Measurements from ENCODE around the gene CIRBP.

The CIRBP gene

DNA sequence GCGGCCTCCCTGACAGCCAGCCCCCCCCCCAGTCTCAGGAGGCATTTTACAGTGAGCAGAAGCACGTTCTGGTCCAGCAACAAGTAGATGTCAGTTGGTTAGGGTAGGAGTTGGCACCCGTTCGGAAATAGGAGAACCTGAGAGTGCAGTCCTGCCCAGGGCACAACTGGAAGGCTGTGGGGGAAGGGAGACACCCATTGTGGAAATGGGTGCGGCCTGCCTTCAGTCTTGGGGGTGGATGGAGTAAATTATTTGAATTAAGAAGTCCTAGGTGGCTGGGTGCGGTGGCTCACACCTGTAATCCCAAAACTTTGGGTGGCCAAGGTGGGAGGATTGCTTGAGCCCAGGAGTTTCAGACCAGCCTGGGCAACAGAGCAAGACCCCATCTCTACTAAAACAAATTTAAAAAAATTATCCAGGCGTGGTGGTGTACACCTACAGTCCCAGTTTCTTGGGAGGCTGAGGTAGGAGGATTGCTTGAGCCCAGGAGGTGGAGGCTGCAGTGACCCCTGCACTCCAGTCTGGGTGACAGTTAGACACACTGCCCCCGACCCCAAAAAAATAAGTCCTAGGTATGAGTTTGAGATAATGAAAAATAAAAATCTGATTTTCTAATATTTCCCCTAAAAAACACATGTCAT, 1.2 kb downstream of the CIRBP start:
- peak in 1 of 2 donors; percentile 39 for DNase-seq

DNA sequence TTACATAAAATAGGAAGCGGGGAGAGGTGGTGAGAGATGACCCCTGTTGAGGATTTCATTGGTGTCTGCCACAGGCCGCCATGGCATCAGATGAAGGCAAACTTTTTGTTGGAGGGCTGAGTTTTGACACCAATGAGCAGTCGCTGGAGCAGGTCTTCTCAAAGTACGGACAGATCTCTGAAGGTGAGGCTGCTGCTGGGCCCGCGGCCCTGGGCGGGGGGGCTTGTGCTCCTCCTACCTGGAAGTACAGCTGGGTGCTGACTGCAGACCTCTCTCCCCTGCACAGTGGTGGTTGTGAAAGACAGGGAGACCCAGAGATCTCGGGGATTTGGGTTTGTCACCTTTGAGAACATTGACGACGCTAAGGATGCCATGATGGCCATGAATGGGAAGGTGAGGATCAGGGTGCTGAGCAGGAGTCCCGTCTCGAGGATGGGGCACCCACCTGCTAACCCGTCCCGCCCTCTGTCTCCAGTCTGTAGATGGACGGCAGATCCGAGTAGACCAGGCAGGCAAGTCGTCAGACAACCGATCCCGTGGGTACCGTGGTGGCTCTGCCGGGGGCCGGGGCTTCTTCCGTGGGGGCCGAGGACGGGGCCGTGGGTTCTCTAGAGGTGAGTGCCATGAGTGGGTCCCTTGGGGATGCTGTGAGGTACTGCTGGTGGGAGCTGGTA, 1.9 kb downstream of the CIRBP start:
- DNase-seq = peak in 1 of 2 donors; percentile 7

DNA sequence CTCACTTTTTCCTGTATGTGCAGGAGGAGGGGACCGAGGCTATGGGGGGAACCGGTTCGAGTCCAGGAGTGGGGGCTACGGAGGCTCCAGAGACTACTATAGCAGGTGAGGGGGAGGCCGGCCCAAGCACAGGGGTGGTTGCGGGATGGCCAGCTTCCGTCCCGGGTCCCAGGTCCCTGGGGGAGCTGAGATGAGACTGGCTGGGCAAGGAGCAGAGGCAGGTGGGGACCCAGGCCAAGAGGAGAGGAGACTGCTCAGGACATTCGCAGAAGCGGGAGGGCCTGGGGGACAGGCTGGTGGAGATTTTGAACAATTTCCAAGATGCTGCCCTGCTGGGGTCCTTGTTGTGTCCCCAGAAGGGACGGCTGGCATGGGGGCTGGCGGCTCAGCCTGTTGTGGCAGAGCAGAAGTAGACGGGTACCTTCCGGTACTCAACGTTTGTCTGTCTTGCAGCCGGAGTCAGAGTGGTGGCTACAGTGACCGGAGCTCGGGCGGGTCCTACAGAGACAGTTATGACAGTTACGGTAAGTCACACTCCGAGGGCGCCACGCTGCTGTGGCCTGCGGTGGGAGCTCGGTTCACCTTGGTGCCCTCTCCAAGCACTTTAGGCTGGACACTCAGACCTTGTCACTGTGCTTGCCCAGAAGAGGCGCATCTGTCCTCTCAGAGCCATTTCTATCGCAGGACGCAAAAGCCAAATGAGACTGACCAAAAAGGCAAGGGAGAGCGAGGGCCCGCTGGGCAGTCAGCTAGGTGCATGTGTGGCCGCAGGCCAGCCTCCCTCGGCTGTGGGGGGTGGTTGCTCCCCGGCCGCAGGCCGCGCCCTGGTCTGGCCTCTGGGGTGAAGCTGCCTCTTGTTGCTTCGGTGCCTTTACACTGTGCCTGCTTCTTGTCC, 2.6 kb downstream of the CIRBP start:
- DNase-seq = no peak

- no peak for DNase-seq
Observed at GRCh38 chr19:1272423-1273262, 3.5 kb downstream of the CIRBP start.

DNA sequence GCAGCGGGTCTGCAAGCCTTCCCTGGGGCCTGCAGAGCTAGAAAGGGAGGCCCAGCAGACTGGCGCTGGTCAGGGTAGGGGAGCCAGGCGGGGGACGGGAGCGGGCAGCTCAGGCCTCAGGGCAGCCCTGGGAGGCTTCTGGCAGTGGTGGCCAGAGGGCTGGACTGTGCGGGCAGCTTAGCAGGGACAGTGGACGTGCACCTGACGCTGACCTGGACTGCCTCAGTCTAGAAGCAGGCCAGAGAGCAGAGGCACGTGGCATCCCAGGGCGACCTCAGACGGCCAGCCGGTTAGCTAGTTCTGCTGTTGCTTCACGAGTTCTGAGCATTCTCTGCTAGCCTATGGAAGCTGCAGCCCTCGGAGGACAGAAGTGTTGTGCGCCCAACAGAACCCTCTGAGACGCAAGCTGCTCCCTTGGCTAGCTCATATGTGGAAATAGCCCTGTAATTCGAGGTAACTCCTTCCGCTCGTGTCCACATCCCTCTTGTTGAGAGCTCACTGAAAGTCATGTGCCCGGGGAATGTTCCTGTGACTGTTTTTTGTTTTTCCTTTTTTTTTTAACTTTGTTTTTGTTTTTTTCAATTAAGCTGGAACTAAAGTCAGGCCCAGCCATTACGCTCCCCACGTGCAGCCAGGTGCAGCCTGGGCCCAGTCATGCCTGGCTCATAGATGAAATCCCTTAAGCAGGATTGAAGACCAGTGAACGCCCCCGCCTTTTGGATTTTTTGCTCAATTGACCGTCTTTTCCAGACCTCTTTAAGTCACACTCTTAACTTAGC, 4.3 kb downstream of the CIRBP start:
- DNase-seq = no peak

DNA sequence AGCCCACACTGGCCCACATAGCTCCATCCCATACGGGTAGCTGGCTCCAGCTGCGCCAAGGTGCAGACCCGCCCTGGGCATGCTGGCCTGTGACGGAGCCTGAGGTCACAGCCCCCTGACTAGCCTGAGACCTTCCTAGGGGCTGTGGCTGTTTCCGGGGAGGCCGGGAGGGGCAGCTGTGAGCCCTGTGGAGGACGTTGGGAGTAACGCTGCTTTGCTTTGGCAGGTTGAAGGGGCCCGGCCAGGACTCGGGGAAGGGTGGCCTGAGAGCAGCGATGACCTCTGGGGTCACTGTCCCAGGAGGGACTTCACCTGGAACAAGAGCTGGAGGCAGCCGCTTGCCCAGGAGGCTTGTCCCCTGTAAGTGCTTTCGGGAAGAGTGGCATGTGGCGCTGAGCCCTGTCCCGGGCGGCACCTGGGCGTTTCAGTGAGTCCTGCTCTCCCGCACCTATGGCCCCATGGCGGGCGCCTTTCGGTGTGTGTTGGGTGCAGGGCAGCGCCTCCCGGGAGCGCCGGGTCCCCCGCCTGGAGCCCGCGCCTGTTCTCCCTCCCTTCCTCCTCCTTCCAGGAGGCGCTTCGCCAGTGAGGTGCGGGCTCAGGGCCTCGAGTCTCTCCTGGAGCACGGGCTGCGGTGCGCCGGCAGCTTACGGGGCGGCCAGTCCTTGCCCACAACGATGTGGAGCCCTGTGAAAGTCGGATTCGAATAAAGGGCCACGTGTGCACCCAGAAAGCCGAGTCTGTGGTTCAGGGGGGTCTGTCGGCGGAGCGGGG, 5.1 kb downstream of the CIRBP start:
- no peak for DNase-seq

GRCh38 chr19:1274852-1275259, 5.7 kb downstream of the CIRBP start:
- no peak for DNase-seq

DNA sequence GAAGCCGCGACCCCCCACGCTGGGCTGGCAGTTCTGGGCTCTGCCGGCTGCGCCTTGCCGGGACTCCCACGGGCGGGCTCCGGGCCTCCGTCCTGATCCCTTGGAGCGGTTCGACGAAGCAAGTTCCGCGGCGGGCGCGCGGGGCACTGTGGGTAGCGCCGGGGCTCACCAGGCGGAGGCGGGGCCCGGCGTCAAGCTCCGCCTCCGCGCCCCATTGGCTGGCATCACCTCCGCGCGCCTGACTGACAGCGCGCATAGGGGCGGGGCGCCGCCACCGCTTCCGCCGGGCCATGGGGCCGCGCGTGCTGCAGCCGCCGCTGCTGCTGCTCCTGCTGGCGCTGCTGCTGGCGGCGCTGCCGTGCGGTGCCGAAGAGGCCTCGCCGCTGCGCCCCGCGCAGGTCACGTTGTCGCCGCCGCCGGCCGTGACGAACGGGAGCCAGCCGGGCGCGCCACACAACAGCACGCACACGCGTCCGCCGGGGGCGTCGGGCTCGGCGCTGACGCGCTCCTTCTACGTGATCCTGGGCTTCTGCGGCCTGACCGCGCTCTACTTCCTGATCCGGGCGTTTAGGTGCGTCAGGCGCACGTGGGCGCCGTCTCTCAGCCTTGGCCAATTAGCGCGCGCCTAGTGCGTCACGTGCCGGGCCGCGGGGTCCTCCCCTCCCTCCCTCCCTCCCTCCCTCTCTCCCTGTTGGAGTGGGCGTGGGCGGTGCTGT, 6.3 kb downstream of the CIRBP start, which contains the start of gene FAM174C:
FAM174C (plus strand) TSS at position 271 of the 716 bp plus-strand sequence; CDS start at position 291, 20 bp downstream.
- DNase-seq = peak; percentile 97

GRCh38 chr19:1275976-1276627, 7.0 kb downstream of the CIRBP start:
- DNase-seq = no peak

DNA sequence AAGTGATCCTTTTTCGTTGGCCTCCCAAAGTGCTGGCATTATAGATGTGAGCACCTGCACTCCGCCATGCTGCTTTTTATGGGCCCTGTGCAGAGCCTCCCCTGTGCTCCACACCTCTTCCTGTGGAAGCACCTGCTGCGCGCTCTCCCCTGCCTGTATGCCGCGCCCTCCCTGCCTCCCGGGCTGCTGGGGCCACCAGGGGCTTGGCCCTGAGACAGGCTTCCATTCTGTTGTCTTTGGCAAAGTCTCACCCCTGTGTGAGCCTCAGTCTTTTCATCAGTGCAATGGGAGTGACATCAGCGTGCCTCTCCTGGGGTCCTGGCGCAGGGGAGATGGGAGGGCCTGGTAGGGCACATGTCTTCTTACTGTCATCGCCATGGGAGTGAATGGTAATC, 7.5 kb downstream of the CIRBP start:
- DNase-seq = peak in 1 of 2 donors; percentile 40

DNA sequence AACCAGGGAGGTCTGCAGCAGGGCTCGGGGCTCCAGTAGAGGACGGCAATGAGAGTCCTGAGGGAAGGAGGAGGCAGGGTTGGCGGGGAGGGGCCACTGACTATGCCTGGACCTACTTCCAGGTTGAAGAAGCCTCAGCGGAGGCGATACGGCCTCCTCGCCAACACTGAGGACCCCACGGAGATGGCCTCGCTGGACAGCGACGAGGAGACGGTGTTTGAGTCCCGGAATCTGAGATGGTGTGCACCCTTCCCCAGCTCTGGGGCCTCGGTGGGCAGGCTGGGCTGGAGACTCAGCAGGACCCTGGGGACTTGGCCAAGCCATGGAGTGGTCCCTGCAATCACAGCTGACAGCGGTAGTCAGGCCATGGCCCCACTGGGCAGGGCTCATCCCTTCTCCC, 7.9 kb downstream of the CIRBP start:
- no peak for DNase-seq

- no peak for DNase-seq
Observed at GRCh38 chr19:1278074-1278473, 8.9 kb downstream of the CIRBP start.

- no peak for DNase-seq
Observed at GRCh38 chr19:1278713-1279660, 9.9 kb downstream of the CIRBP start.

GRCh38 chr19:1279782-1280341, 10.7 kb downstream of the CIRBP start:
- DNase-seq = peak; percentile 81 to 83

DNA sequence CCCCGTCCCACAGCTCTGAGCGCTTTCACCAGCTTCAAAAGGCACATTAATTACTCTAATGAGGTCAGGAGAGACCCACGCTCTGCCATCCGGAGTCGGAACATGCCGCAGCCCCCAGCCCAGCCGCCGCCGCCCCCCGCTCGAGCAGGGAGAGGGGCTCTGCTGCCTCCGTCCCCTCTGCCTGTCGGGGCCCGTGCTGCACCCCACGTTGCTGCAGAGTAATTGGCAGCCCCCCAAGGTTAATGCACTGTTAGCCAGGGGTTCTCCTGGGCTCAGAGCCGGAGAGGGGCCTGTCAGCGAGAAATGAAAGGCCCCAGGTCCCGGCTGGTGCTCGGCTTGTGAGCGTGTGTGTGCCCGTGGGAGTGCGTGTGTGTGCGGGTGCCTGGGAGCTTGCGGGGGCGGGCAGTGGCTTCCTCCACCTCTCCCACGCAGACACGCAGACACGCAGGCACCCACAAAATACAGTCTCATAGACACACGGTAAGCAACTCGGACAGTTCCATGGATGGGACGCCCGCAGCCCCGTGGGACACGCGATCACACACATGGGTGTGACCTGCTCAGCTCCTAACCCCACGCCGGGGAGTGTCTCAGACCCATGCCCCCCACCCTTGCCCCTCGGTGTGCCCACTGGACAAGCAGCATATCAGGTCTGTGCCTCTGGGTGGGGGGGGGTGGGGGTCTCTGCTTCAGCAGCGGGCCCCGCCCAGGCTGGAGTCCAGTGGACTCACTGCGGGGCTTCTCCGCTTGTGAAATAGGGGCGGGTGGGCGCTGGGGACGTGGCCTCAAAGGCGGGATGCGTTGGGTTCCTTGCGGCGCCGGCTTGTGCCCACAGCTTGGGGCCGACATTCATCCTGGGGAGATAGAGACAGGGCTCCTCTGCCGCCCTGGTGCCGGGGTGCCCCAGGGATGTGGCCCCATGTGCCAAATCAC, 11.8 kb downstream of the CIRBP start:
- no peak for DNase-seq

DNA sequence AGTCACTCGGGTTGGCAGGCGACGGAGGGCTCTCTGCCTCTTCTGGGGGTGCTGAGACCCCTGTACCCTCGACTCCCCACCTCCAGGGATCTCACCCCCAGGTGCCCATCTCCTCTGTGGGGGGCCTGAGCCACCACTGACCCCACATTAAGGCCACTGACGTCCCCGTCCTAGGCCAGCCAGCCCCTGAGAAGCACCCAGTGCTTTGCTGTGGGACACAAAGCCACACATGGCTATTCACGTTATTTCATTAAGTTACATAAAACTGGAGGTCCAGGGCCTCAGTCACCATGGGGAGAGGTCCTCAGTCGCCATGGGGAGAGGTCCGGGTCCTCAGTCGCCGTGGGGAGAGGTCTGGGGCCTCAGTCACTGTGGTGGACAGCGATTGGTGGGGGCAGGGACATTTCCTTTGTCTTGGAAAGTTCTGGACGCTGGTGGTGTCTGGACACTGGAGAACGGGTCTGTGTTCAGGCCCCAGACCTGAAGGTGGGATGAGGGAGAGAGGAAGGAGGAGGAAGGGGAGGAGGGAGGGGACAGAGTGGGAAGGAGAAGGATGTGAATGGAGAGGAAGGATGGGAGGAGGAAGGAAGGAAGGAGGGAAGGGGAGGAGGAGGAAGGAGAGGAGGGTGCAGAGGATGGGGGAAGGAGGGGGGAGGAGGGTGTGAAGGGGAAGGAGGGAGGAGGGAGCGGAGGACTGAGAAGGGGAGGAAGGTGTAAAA, 12.6 kb downstream of the CIRBP start:
- DNase-seq = no peak

All from CD4-positive, alpha-beta T cell treated with Interleukin-4 for 1 hour (primary cell).